HCT116 (cell line): Measurements from ENCODE around the gene PLXDC1. TPM values are rescaled to one million over a fixed set of nuclear protein-coding genes. Genes with fewer than 3 reads are reported as not detected.
"Not testable (repeated sequence)": the region's sequence is repeated elsewhere in the genome, so short reads cannot be mapped to it uniquely, and the experiment has no call there.

Experiments used
- ATAC-seq: fragments of 200-7000 bp; cut with Tn5 transposase; 2 replicates; pipeline ENCODE4 v1.9.1; 2020; ENCODE audit warnings: mild to moderate bottlenecking, moderate library complexity
- BruUV-seq: library from RNA; stranded (reverse); fragments of 400-500 nt; replicated peaks from 2 replicates; lab custom pipeline; 2021; lab: Mats Ljungman, UMichigan
- CTCF ChIA-PET: fragments of 300-600 bp; sonication (Branson Sonifier 250); formaldehyde crosslinking; loops from one replicate; lab custom pipeline; 2021; ENCODE audit warnings: antibody characterized with exemption; lab: Charles Lee
- POLR2A ChIA-PET: fragments of 300-600, 350-600 bp; sonication (Branson Sonifier 250); formaldehyde crosslinking; loops from one replicate; lab custom pipeline; 2021; ENCODE audit warnings: antibody characterized with exemption; lab: Charles Lee
- RAD21 ChIA-PET, 2 experiments: fragments of 300-600 bp; sonication (Branson Sonifier 250); formaldehyde crosslinking; loops; one replicate each; lab custom pipeline; 2023; ENCODE audit warnings: low total read pairs in 2 of 2; ENCODE audit not compliant: uncharacterized antibody in 2 of 2, unreplicated experiment in 2 of 2, low non-redundant PET in 1 of 2; lab: Charles Lee
- DNase-seq: peaks from one replicate; pipeline ENCODE4 v3.0.0-alpha.2; 2010; ENCODE audit warnings: low read depth, low spot score
- H2AFZ ChIP-seq: fragments of 200-600 bp; shearing (Covaris generic), sonication (generic); 2 replicates; pipeline ENCODE4 v1.6.1; 2017; ENCODE audit warnings: low read depth, mixed run types, mixed read lengths, antibody characterized with exemption, low read length; ENCODE audit not compliant: poor library complexity, severe bottlenecking
- H3K27ac ChIP-seq: 2 replicates; pipeline ENCODE4 v1.5.1; 2012; ENCODE audit warnings: low read depth, low read length
- H3K27me3 ChIP-seq: fragments of 200-600 bp; sonication (generic); 2 replicates; pipeline ENCODE4 v1.6.1; 2016; ENCODE audit warnings: mixed run types, low read length, mixed read lengths; ENCODE audit not compliant: insufficient read depth
- H3K36me3 ChIP-seq, 2 experiments: fragments of 200-500 bp in 1 of 2; fragments of 200-600 bp in 1 of 2; sonication (Bioruptor generic) in 1 of 2; sonication (generic) in 1 of 2; 2 replicates each; pipeline versions ENCODE4 v1.5.1 to v1.6.1; 2014 to 2016; ENCODE audit warnings: low read length in 2 of 2, inconsistent platforms in 1 of 2, mixed read lengths in 1 of 2, mixed run types in 1 of 2; ENCODE audit not compliant: insufficient read depth in 2 of 2, control insufficient read depth in 1 of 2
- H3K4me1 ChIP-seq, 2 experiments: fragments of 200-600 bp in 1 of 2; sonication (generic) in 1 of 2; 2 replicates each; pipeline versions ENCODE4 v1.5.1 to v1.6.1; 2012 to 2017; ENCODE audit warnings: low read length in 2 of 2, inconsistent platforms in 1 of 2, mild to moderate bottlenecking in 1 of 2, mixed read lengths in 1 of 2, mixed run types in 1 of 2, moderate library complexity in 1 of 2; ENCODE audit not compliant: insufficient read depth in 2 of 2, control insufficient read depth in 1 of 2
- H3K4me2 ChIP-seq: fragments of 200-600 bp; sonication (generic); 2 replicates; pipeline ENCODE4 v1.6.1; 2017; ENCODE audit warnings: mixed run types, low read length, mixed read lengths
- H3K4me3 ChIP-seq, 2 experiments: fragments of 200-600 bp in 1 of 2; sonication (generic) in 1 of 2; replicated peaks in 1 of 2; 2 replicates each; pipeline ENCODE4 v1.5.1; 2011 to 2016; ENCODE audit warnings: low read length in 2 of 2, control low read depth in 1 of 2, low read depth in 1 of 2, mild to moderate bottlenecking in 1 of 2, mixed read lengths in 1 of 2, mixed run types in 1 of 2
- H3K79me2 ChIP-seq: fragments of 200-600 bp; sonication (generic); 2 replicates; pipeline ENCODE4 v1.6.1; 2017; ENCODE audit warnings: mild to moderate bottlenecking, mixed run types, low read length, moderate library complexity, mixed read lengths; ENCODE audit not compliant: insufficient read depth
- H3K9ac ChIP-seq: fragments of 200-600 bp; sonication (generic); 2 replicates; pipeline ENCODE4 v1.6.1; 2016; ENCODE audit warnings: low read length, mixed read lengths
- H3K9me2 ChIP-seq: fragments of 200-600 bp; sonication (generic), shearing (Covaris generic); 2 replicates; pipeline ENCODE4 v1.6.1; 2017; ENCODE audit warnings: mixed run types, mild to moderate bottlenecking, moderate library complexity; ENCODE audit not compliant: insufficient read depth
- H3K9me3 ChIP-seq, 2 experiments: fragments of 200-500 bp in 1 of 2; fragments of 200-600 bp in 1 of 2; sonication (Bioruptor generic) in 1 of 2; sonication (generic) in 1 of 2; 2 replicates each; pipeline ENCODE4 v1.6.1; 2014 to 2017; ENCODE audit warnings: low read length in 2 of 2, mixed read lengths in 2 of 2, inconsistent platforms in 1 of 2, low read depth in 1 of 2, mild to moderate bottlenecking in 1 of 2, mixed run types in 1 of 2, moderate library complexity in 1 of 2; ENCODE audit not compliant: control insufficient read depth in 1 of 2, insufficient read depth in 1 of 2
- H4K20me1 ChIP-seq: fragments of 200-600 bp; sonication (generic), shearing (Covaris generic); 2 replicates; pipeline ENCODE4 v1.6.1; 2017; ENCODE audit warnings: mixed run types, mild to moderate bottlenecking, moderate library complexity; ENCODE audit not compliant: insufficient read depth
- CTCF ChIP-seq, 3 experiments: fragments of 200-600 bp in 1 of 3; sonication (generic) in 1 of 3; IDR thresholded peaks in 2 of 3; conservative IDR thresholded peaks in 1 of 3; 2 replicates each; pipeline ENCODE4 v1.5.1; 2012 to 2017; ENCODE audit warnings: low read depth in 2 of 3, low read length in 2 of 3, antibody characterized with exemption in 1 of 3, borderline replicate concordance in 1 of 3, control low read depth in 1 of 3, mild to moderate bottlenecking in 1 of 3, mixed read lengths in 1 of 3, mixed run types in 1 of 3, moderate library complexity in 1 of 3; ENCODE audit not compliant: insufficient read depth in 1 of 3
- ELF1 ChIP-seq: IDR thresholded peaks from 2 replicates; pipeline ENCODE4 v1.6.1; 2012; ENCODE audit warnings: low read depth, borderline replicate concordance
- POLR2A ChIP-seq: IDR thresholded peaks from 2 replicates; pipeline ENCODE4 v1.7.0; 2011; ENCODE audit warnings: borderline replicate concordance; ENCODE audit not compliant: insufficient read depth, insufficient read length; ENCODE audit errors: extremely low read depth
- RAD21 ChIP-seq: IDR thresholded peaks from 2 replicates; pipeline ENCODE4 v1.6.1; 2012; ENCODE audit warnings: low read depth, mild to moderate bottlenecking
- REST ChIP-seq: IDR thresholded peaks from 2 replicates; pipeline ENCODE4 v1.6.1; 2012; ENCODE audit warnings: low read depth
- SIN3A ChIP-seq: IDR thresholded peaks from 2 replicates; pipeline ENCODE4 v1.6.1; 2012; ENCODE audit warnings: low read depth
- SP1 ChIP-seq: IDR thresholded peaks from 2 replicates; pipeline ENCODE4 v1.6.1; 2012; ENCODE audit warnings: low read depth
- SRF ChIP-seq: IDR thresholded peaks from 2 replicates; pipeline ENCODE4 v1.6.1; 2012; ENCODE audit warnings: low read depth
- ZBTB33 ChIP-seq: IDR thresholded peaks from 2 replicates; pipeline ENCODE4 v1.6.1; 2011; ENCODE audit warnings: mild to moderate bottlenecking, low read length, moderate library complexity; ENCODE audit not compliant: insufficient replicate concordance; ENCODE audit errors: extremely low read depth
- intact Hi-C: fragments of 100-400 bp; cut with micrococcal nuclease; formaldehyde crosslinking; loops from 2 replicates; pipeline ENCODE4 v1.10.0; 2022
- total RNA-seq: library from RNA; stranded (reverse); gene quantifications from one replicate; pipeline ENCODE4 v1.2.1, GENCODE V29; 2021; ENCODE audit not compliant: unreplicated experiment

Gene PLXDC1
- total RNA-seq, 1 experiment from 2014 or later = 1.8 TPM

- CTCF ChIA-PET = no interaction called here
- H3K36me3 ChIP-seq = no peaks in the 10 kb centered on the region
- DNase-seq = no peak
- peaks cover 0 to 6% of the 10 kb centered on the region in 2 experiments; a peak in 1 of 4 replicates for H3K4me1 ChIP-seq
- no peaks in the 10 kb centered on the region for H3K9me3 ChIP-seq
- no peaks in the 10 kb centered on the region for H3K79me2 ChIP-seq
- H2AFZ ChIP-seq = no peak overlapping the region
- intact Hi-C loops = no loop called here
- no peak for TF ChIP-seq SRF
- no peak for TF ChIP-seq CTCF (IDR thresholded peaks at IDR 0.05 in 2 of 3, conservative IDR thresholded peaks at IDR 0.05 in 1 of 3; ENCODE audit: borderline replicate concordance in 1 of 3, insufficient read depth in 1 of 3, low read depth in 2 of 3, low read length in 2 of 3)
- TF ChIP-seq REST = no peak
- TF ChIP-seq RAD21 = no peak
- TF ChIP-seq SIN3A = no peak
- TF ChIP-seq POLR2A = no peak
- TF ChIP-seq ZBTB33 = no peak
- TF ChIP-seq SP1 = no peak
- no peak for TF ChIP-seq ELF1
- no peak overlapping the region for H3K4me3 ChIP-seq
- H3K9ac ChIP-seq = no peak overlapping the region
- RAD21 ChIA-PET = no interaction called here
- no peaks in the 10 kb centered on the region for H4K20me1 ChIP-seq
- no TSS peak for BruUV-seq
- POLR2A ChIA-PET = no interaction called here
- no peaks in the 10 kb centered on the region for H3K27me3 ChIP-seq
- H3K27ac ChIP-seq = no peak overlapping the region
- H3K9me2 ChIP-seq = no peaks in the 10 kb centered on the region
- ATAC-seq = no peak
- H3K4me2 ChIP-seq = no peak overlapping the region
Measured at GRCh38 chr17:39130205-39130604, 21.2 kb downstream of the PLXDC1 start.

- CTCF ChIA-PET, H3K9ac ChIP-seq, H3K9me2 ChIP-seq, POLR2A ChIA-PET, H3K79me2 ChIP-seq, BruUV-seq, H3K27me3 ChIP-seq, H4K20me1 ChIP-seq, H3K27ac ChIP-seq, ATAC-seq, RAD21 ChIA-PET, intact Hi-C loops, H2AFZ ChIP-seq, H3K4me2 ChIP-seq, H3K36me3 ChIP-seq, H3K4me3 ChIP-seq, H3K9me3 ChIP-seq, DNase-seq, H3K4me1 ChIP-seq: not testable (repeated sequence)
Measured at GRCh38 chr17:39129544-39129943, 21.9 kb downstream of the PLXDC1 start.
